Activated CD8-positive, alpha-beta memory T cell treated with anti-CD3 and anti-CD28 coated beads, Interleukin-2, amount 10 ng/mL, durations not matched to agents 7 days and 5 days (primary cell): ENCODE data around the gene EMILIN3. TPM values are rescaled to one million over a fixed set of nuclear protein-coding genes. Genes with fewer than 3 reads are reported as not detected.
A peak's percentile ranks its signal among the peaks of the same experiment; 100 is the strongest.

ENCODE experiments used
- ATAC-seq: fragments of 150-1000 bp; cut with Tn5 transposase; one replicate; pipeline ENCODE4 v1.10.0; 2021; ENCODE audit warnings: moderate library complexity
- CTCF ChIA-PET: fragments of 350-600 bp; sonication (Branson Sonifier 250); formaldehyde crosslinking; loops from one replicate; lab custom pipeline; 2021; ENCODE audit warnings: antibody characterized with exemption; lab: Charles Lee
- DNase-seq: peaks from one replicate; pipeline ENCODE4 v3.0.0-alpha.2; 2020
- H3K27ac Mint-ChIP-seq: one replicate; pipeline ENCODE4 v1.8.0; 2021; ENCODE audit warnings: mild to moderate bottlenecking, mixed read lengths
- H3K27me3 Mint-ChIP-seq: one replicate; pipeline ENCODE4 v1.8.0; 2021; ENCODE audit warnings: mixed read lengths
- H3K36me3 Mint-ChIP-seq: one replicate; pipeline ENCODE4 v1.8.0; 2021; ENCODE audit warnings: mild to moderate bottlenecking, mixed read lengths
- H3K4me1 Mint-ChIP-seq: one replicate; pipeline ENCODE4 v1.8.0; 2021; ENCODE audit warnings: mixed read lengths
- H3K4me3 Mint-ChIP-seq: one replicate; pipeline ENCODE4 v1.8.0; 2021; ENCODE audit warnings: mild to moderate bottlenecking, moderate library complexity, mixed read lengths
- H3K9me3 Mint-ChIP-seq: one replicate; pipeline ENCODE4 v1.8.0; 2022; ENCODE audit warnings: low read depth, mixed read lengths
- total RNA-seq, 2 experiments: library from RNA; stranded (reverse); gene quantifications; one replicate each; pipeline ENCODE4 v1.2.3, GENCODE V29; 2021

Gene EMILIN3, protein sequence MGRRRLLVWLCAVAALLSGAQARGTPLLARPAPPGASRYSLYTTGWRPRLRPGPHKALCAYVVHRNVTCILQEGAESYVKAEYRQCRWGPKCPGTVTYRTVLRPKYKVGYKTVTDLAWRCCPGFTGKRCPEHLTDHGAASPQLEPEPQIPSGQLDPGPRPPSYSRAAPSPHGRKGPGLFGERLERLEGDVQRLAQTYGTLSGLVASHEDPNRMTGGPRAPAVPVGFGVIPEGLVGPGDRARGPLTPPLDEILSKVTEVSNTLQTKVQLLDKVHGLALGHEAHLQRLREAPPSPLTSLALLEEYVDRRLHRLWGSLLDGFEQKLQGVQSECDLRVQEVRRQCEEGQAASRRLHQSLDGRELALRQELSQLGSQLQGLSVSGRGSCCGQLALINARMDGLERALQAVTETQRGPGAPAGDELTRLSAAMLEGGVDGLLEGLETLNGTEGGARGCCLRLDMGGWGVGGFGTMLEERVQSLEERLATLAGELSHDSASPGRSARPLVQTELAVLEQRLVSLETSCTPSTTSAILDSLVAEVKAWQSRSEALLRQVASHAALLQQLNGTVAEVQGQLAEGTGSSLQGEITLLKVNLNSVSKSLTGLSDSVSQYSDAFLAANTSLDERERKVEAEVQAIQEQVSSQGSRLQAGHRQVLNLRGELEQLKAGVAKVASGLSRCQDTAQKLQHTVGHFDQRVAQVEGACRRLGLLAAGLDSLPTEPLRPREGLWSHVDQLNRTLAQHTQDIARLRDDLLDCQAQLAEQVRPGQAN
- not detected for total RNA-seq

DNA sequence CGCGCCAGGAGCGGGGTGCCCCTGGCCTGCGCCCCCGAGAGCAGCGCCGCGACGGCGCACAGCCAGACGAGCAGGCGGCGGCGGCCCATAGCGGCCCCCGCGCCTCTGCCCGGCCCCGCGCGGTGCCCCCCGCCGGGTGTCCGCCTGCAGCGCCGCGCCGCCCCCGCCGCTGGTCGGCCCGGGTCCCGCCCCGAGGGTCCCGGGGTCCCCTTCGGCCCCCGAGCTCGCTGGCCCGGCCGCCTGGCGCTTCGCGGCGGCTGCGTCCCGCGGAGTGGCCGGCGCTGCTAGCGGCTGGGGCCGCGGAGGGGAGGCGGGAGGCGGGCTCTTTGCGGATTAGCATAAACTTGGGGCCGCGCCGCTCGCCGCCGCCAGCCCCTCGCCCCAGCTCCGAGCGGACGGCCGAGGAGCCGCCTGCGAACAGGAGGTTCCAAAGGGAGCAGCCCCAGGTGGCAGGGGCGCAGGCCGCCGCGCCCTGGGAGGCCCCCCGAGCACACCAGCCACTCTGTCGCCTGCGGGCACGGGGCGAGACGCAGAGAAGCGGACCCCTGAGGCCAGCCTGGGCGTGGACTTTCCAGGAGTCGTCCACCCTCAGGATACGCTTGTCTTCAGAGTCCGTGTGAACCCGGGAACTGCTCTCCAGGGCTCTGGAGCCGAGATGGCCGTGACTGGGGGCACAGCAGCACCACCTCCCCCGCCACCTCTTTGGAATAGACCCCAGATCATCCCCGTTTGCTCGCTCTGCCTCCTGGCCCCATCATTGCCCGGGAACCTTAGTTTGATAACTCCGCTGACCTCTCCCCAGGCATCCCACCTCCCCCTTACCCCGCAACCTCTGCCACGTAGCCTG is at the start of gene EMILIN3:
Gene EMILIN3, minus strand, starts transcription at position 273 of the 847 bp plus-strand sequence. Its CDS starts 184 bp downstream, at position 89.
- H3K4me3 Mint-ChIP-seq = no peak within 1 kb of the TSS
- no peaks in the 10 kb centered on the region for H3K9me3 Mint-ChIP-seq
- H3K27ac Mint-ChIP-seq = no peak within 1 kb of the TSS
- DNase-seq = no peak
- peaks cover 32% of the 10 kb centered on the region for H3K27me3 Mint-ChIP-seq
- no peaks in the 10 kb centered on the region for H3K36me3 Mint-ChIP-seq
- CTCF ChIA-PET = no interaction called here
- H3K4me1 Mint-ChIP-seq = no peaks in the 10 kb centered on the region
- ATAC-seq = no peak

DNA sequence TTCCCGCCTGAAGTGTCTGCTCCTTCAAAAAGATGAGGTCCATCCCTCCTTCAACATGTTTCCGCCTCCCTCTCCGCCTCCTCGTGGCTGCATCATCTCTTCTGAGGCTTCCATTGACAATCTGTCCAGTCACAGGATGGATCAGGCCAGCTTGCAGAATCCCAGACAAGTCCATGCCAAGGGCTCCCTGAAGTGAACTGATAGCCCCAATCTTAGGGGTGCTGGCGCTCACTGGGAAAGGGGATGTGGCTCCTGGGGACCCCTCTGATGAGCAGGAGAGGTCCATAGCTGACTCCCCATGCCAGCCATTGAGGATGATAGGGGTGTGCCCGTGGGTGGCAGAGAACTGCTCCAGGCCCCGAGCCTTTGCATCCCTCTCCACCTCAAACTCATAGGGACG is 48.6 kb upstream of the EMILIN3 start:
- Mint-ChIP-seq H3K4me1 (peaks cover 2% of the 10 kb centered on the region), H3K27ac (no peak overlapping the region), H3K4me3 (no peak overlapping the region), H3K27me3 (no peaks in the 10 kb centered on the region), H3K36me3 (peaks cover 15% of the 10 kb centered on the region), H3K9me3 (no peaks in the 10 kb centered on the region)
- DNase-seq (no peak), ATAC-seq (no peak)
- CTCF ChIA-PET = no interaction called here

DNA sequence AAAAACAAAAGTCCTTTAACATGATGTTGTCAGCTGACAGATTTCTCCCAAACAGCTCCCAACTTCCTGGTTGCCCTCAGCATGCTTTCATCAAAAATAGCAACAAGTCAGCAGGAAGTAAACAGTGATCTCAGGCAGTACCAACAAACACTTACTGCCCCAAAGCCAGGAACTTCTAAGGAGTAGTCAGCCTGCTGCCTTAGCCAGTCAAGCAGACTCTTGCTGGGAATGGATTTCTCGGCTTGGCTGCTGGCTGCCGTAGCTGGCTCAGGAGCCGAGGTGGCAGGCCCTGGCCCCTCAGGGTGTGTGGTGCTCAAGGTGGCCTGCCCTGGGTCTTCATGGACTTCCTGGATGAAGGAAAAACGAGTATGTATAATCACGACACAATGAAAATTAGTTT is 46.6 kb upstream of the EMILIN3 start:
- no peak overlapping the region for H3K27ac Mint-ChIP-seq
- H3K36me3 Mint-ChIP-seq = peaks cover 16% of the 10 kb centered on the region
- DNase-seq (no peak), ATAC-seq (no peak)
- H3K27me3 Mint-ChIP-seq = no peaks in the 10 kb centered on the region
- H3K4me1 Mint-ChIP-seq = peaks cover 13% of the 10 kb centered on the region
- H3K9me3 Mint-ChIP-seq = no peaks in the 10 kb centered on the region
- CTCF ChIA-PET = interaction anchor here (0.7 to 1.5 kb wide), 2 partner anchors 15 to 278 kb away, joined by 3 read pairs; no protein-coding TSS in a partner anchor
- no peak overlapping the region for H3K4me3 Mint-ChIP-seq

DNA sequence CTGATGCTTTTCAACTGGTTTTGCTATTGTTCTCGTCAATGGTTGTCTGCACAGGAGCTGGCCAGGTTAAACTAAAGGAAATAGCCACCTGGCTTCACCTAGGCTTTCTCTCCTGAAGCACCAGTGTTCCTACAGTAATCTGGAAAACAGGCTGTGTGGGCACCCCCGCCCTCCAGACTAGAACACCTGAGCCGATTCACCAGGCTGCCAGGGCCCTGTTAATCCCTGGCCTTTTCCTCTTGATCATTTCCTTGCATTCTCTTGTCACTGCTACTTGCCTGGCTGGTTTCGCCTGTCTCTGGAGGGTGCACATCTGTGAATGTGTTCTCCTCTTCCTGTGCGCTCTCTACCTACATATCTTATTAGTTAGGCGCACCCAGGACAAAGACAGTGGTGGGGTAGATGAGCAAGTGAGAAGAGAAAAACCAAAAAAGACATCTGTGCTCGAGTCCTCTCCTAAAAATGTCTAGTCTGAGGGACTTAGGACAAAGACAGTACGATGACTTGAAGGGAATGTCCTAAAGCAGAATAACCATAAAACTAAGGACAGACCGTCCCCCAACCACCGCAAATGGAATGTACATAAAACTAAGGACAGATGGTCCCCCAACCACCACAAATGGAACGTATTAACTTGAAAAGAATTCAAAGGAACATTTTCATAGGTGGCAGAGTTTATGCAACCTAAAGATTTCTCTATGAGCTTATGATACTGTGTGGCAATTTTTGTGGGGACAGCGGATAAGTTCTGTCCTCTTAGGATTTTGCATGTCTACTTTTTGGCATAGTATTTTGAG is 45.9 kb upstream of the EMILIN3 start:
- H3K4me3 Mint-ChIP-seq = no peak overlapping the region

DNA sequence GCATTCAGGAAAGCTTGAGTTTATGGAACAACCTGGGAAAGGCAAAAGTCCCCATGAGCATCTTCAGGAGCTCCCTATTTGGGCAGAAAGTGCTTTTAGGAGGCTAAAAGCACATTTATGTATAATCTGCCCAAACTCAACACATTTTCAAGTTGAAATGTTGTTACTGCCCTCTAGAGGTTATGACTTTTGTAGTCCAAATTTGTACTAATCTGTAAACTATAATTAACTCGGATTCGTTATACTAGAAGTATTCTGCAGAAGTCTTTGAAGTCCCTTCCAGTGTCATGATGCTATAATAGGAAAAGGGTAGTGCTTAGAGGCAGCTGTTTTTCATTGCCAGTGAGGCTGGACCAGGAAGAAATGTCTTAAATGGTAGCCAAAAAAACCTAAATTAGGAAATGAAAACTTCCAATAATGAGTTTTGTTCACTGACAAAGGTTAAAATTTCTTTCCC is 44.8 kb upstream of the EMILIN3 start:
- CTCF ChIA-PET = interaction anchor here (0.5 to 1.8 kb wide), 5 partner anchors 9 to 66 kb away, joined by 3 to 8 read pairs (median 4); no protein-coding TSS in a partner anchor
- Mint-ChIP-seq H3K27ac (no peak overlapping the region), H3K27me3 (no peaks in the 10 kb centered on the region), H3K9me3 (no peaks in the 10 kb centered on the region), H3K4me3 (no peak overlapping the region), H3K4me1 (peaks cover 23% of the 10 kb centered on the region), H3K36me3 (peaks cover 14% of the 10 kb centered on the region)
- ATAC-seq = no peak
- DNase-seq = no peak

More for the DNA sequence above, 45.9 kb upstream of the EMILIN3 start:
- H3K4me1 Mint-ChIP-seq = peaks cover 18% of the 10 kb centered on the region
- DNase-seq (no peak), ATAC-seq (no peak)
- peaks cover 13% of the 10 kb centered on the region for H3K36me3 Mint-ChIP-seq
- CTCF ChIA-PET = interaction anchor here (0.7 to 1.5 kb wide), 2 partner anchors 15 to 277 kb away, joined by 3 read pairs; no protein-coding TSS in a partner anchor
- H3K27me3 Mint-ChIP-seq = no peaks in the 10 kb centered on the region
- H3K27ac Mint-ChIP-seq = no peak overlapping the region
- H3K9me3 Mint-ChIP-seq = no peaks in the 10 kb centered on the region

DNA sequence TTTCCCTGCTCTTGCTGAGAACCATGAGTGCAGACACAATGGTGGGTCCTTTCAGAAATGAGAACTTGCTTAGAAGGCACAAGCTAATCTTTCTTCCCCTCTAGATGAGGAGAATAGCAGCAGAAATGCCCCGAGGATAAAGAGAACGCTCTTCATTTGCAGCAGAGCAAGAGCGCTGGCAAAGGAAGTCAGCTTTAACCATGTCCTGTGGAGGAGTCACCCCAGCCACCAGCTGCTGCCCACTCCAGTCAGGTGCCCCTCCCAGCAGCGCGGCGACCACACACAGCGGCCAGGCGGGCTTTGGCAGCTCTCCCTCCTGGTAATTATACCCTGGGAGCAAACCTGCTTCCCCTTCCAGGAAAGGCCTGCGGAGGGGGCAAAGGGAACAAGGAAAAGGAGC is 42.4 kb upstream of the EMILIN3 start:
- no peak for ATAC-seq
- Mint-ChIP-seq H3K27ac (peak overlapping the region; percentile 60), H3K4me1 (peaks cover 23% of the 10 kb centered on the region), H3K9me3 (no peaks in the 10 kb centered on the region), H3K36me3 (peaks cover 14% of the 10 kb centered on the region), H3K27me3 (no peaks in the 10 kb centered on the region), H3K4me3 (no peak overlapping the region)
- no peak for DNase-seq
- CTCF ChIA-PET = interaction anchor here (1.6 to 1.7 kb wide), 2 partner anchors 8 to 274 kb away, joined by 3 to 4 read pairs; no protein-coding TSS in a partner anchor

DNA sequence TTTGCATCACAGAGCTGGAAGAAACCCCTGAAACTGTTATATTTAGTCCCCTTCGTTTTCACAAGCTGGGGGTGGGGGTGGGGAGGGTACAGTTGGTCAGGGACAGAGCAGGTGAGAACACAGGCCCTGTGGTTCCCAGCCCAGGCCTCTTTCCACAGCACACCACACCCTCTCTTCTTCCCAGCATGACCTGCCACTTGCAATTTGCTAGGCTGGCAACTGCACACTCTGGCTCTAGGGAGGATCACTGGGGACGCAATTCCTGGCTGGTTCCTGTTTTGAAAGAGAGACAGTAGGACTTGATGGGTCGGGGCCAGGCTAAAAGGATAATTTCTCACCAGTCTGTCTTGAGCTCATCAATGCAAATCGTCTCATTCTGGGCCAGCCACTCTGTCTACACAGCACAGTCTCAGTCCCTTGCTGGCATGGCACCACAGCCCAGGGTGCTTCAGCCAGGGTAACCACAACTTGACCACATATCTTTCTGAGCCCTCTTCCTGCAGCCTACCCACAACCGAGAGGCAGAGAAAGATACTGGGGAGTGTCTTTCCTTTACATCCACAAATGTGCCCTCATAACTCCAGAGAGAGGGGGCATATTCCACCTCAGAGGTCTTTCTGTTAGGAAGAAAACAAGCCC is 41.7 kb upstream of the EMILIN3 start:
- peak; percentile 77 for ATAC-seq
- Mint-ChIP-seq H3K27me3 (no peaks in the 10 kb centered on the region), H3K4me1 (peaks cover 21% of the 10 kb centered on the region), H3K36me3 (peaks cover 10% of the 10 kb centered on the region), H3K27ac (peak overlapping the region; percentile 60), H3K4me3 (no peak overlapping the region), H3K9me3 (no peaks in the 10 kb centered on the region)
- CTCF ChIA-PET = interaction anchor here (1.6 to 1.7 kb wide), 2 partner anchors 9 to 273 kb away, joined by 3 to 4 read pairs; no protein-coding TSS in a partner anchor
- DNase-seq = peak; percentile 70

DNA sequence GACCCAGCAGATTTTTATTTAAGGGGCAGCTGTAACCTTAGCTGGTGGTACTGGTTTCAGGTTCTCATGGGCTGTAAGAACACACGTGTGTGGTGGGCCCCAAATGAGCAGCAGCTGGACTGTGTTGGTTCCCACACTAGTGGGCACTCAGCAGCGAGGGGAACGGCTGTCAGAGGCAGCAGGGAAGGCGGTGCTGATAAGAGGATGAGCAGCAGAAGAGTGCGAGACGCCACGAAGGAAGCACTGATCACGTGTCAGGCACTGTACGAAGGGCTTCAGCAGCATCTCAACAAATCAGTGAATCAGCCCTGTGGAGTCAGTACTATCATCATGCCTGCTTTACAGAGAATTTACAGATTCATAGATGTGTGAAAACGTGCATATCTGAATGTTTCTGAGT is 41.0 kb upstream of the EMILIN3 start:
- Mint-ChIP-seq H3K27me3 (no peaks in the 10 kb centered on the region), H3K4me1 (peaks cover 21% of the 10 kb centered on the region), H3K27ac (no peak overlapping the region), H3K9me3 (no peaks in the 10 kb centered on the region), H3K36me3 (peaks cover 10% of the 10 kb centered on the region), H3K4me3 (no peak overlapping the region)
- CTCF ChIA-PET = interaction anchor here (1.6 to 1.7 kb wide), 2 partner anchors 9 to 272 kb away, joined by 3 to 4 read pairs; no protein-coding TSS in a partner anchor
- ATAC-seq (no peak), DNase-seq (no peak)

DNA sequence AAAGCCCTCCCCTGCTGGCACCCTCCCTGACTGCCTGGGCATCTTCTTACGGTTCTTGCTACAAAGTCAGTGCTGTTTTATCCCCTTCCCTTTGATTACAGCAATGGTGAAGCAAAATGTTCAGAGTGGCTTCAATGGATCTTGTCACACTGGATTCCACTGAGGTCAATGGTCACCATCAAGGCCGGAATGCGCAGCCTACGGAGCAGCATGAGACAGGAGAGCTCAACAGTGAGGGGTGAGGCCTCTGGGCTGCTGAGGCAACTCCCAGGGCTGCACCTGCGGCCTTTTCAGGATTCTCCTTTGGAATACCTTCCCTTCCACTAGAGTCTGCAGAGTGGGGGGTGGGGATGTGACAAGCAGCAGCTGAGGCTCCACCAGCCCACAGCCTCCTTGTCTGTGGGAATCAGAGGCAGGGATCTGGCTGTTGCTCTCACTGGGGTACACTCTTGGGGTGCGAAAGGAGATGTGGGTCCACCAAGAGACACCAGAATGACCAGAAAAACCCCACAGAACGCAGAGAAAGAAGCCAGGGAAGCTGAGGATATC is 40.4 kb upstream of the EMILIN3 start:
- H3K27me3 Mint-ChIP-seq = no peaks in the 10 kb centered on the region
- no peak overlapping the region for H3K27ac Mint-ChIP-seq
- no peak for ATAC-seq
- no peak for DNase-seq
- H3K36me3 Mint-ChIP-seq = peaks cover 10% of the 10 kb centered on the region
- H3K4me1 Mint-ChIP-seq = peaks cover 21% of the 10 kb centered on the region
- no peak overlapping the region for H3K4me3 Mint-ChIP-seq
- H3K9me3 Mint-ChIP-seq = no peaks in the 10 kb centered on the region
- CTCF ChIA-PET = interaction anchor here (1.7 kb wide), 1 partner anchor 10 kb away, joined by 3 read pairs; no protein-coding TSS in a partner anchor

DNA sequence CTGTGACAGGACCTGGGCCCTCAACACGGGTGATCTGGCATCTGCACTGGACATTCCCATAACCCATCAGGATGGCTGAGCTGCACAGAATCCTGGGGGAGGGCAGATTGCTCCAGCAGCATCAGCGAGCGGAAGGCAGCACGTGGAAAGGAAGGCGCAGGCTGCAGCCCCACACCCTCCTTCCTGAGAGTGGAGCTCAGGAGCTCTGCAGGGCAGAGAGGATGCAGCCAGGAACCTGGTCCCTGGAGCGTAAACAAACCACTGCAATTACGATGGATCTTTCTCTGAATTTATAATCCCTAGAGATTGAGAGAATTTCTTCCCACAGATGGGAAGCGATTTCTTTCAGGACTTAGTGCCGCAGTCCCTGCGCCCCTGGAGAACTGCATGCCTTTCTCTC is 39.7 kb upstream of the EMILIN3 start:
- no peak overlapping the region for H3K27ac Mint-ChIP-seq
- CTCF ChIA-PET = no interaction called here
- H3K9me3 Mint-ChIP-seq = no peaks in the 10 kb centered on the region

DNA sequence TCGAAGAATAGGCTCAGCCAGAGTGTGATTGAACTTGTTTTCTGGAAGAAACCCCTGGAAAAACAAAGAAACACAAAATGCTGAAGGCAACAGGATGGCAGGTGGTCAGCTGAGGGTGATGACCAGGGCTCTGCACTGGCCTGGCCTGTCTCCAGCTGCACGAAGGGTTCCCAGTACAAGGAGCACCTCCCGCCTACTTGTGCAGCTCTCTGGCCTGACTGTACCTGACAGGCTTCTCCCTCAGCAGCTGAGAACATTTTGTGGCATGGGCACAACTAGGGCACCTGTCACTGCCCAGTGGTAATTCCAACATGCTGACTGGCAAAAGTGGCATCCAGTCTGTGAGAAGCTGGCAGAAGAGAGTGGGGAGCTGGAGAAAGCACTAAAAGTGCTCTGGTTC is 38.8 kb upstream of the EMILIN3 start:
- CTCF ChIA-PET = no interaction called here
- DNase-seq (no peak), ATAC-seq (no peak)
- no peak overlapping the region for H3K4me3 Mint-ChIP-seq
- no peaks in the 10 kb centered on the region for H3K27me3 Mint-ChIP-seq
- H3K27ac Mint-ChIP-seq = no peak overlapping the region
- peaks cover 21% of the 10 kb centered on the region for H3K4me1 Mint-ChIP-seq
- no peaks in the 10 kb centered on the region for H3K9me3 Mint-ChIP-seq
- peaks cover 9% of the 10 kb centered on the region for H3K36me3 Mint-ChIP-seq

More for the DNA sequence above, 39.7 kb upstream of the EMILIN3 start:
- H3K4me1 Mint-ChIP-seq = peaks cover 21% of the 10 kb centered on the region
- peaks cover 9% of the 10 kb centered on the region for H3K36me3 Mint-ChIP-seq
- H3K27me3 Mint-ChIP-seq = no peaks in the 10 kb centered on the region
- no peak overlapping the region for H3K4me3 Mint-ChIP-seq
- no peak for ATAC-seq
- no peak for DNase-seq
